ENCODE data around the gene CACNB4. TPM values are rescaled to one million over a fixed set of nuclear protein-coding genes. Genes with fewer than 3 reads are reported as not detected.

The CACNB4 gene
- total RNA-seq, 1 experiment from 2014 or later, result 1.7 TPM

GRCh38 chr2:151808258-151809072 lies 290.4 kb downstream of the CACNB4 start:
- Histone ChIP-seq H3K4me1 (ENCODE audit: control insufficient read depth, insufficient read depth, low read length) (no peaks in the 10 kb centered on the region), H3K27ac (ENCODE audit: low read length) (no peak overlapping the region), H3K4me3 (ENCODE audit: low read depth in 2 of 2, low read length in 2 of 2) (no peak overlapping the region), H3K36me3 (ENCODE audit: control insufficient read depth, insufficient read depth, low read length) (peaks cover 25% of the 10 kb centered on the region), H3K27me3 (ENCODE audit: control insufficient read depth, insufficient read depth, low read length) (no peaks in the 10 kb centered on the region), H3K9me3 (ENCODE audit: control insufficient read depth, insufficient read depth, low read depth, low read length) (no peaks in the 10 kb centered on the region)
- DNase-seq (ENCODE audit: low read depth, low spot score), result no peak
- BruUV-seq (replicated peaks), result no TSS peak
- POLR2A ChIA-PET, result no interaction called here
- intact Hi-C loops (cut with micrococcal nuclease; ENCODE audit: unreplicated experiment) (no loop called here), in situ Hi-C loops (cut with HindIII; ENCODE audit: low pct_unique_long_range_greater_than_20kb, low sequenced_read_pairs) (no loop called here)
- CTCF ChIA-PET, result no interaction called here
- TF ChIP-seq POLR2AphosphoS5 (IDR thresholded peaks at IDR 0.05; ENCODE audit: low read depth, low read length), result no peak
- TF ChIP-seq CTCF (IDR thresholded peaks at IDR 0.05), result peak; percentile 65
- ATAC-seq, result 0 out of 2 replicates have a peak, but pooled peaks have one; percentile 63

GRCh38 chr2:151805961-151806360 lies 292.9 kb downstream of the CACNB4 start:
- H3K4me3 ChIP-seq (ENCODE audit: low read depth in 2 of 2, low read length in 2 of 2), result no peak overlapping the region
- CTCF ChIA-PET, result no interaction called here
- H3K36me3 ChIP-seq (ENCODE audit: control insufficient read depth, insufficient read depth, low read length), result peaks cover 28% of the 10 kb centered on the region
- BruUV-seq (replicated peaks), result no TSS peak
- no peak overlapping the region for H3K27ac ChIP-seq (ENCODE audit: low read length)
- H3K4me1 ChIP-seq (ENCODE audit: control insufficient read depth, insufficient read depth, low read length), result no peaks in the 10 kb centered on the region
- TF ChIP-seq SIN3A (IDR thresholded peaks at IDR 0.05; ENCODE audit: borderline replicate concordance, insufficient read depth, low read depth, low read length) (no peak), TCF7L2 (IDR thresholded peaks at IDR 0.05; ENCODE audit: low read depth, low read length) (no peak), POLR2AphosphoS5 (IDR thresholded peaks at IDR 0.05; ENCODE audit: low read depth, low read length) (no peak), CTCF (IDR thresholded peaks at IDR 0.05) (no peak), REST (IDR thresholded peaks at IDR 0.05; ENCODE audit: insufficient read depth in 1 of 2, low read depth in 2 of 2, low read length in 1 of 2) (no peak)
- no peak for ATAC-seq
- DNase-seq (ENCODE audit: low read depth, low spot score), result no peak
- in situ Hi-C loops (cut with HindIII; ENCODE audit: low pct_unique_long_range_greater_than_20kb, low sequenced_read_pairs) (no loop called here), intact Hi-C loops (cut with micrococcal nuclease; ENCODE audit: unreplicated experiment) (no loop called here)
- H3K27me3 ChIP-seq (ENCODE audit: control insufficient read depth, insufficient read depth, low read length), result no peaks in the 10 kb centered on the region
- no peaks in the 10 kb centered on the region for H3K9me3 ChIP-seq (ENCODE audit: control insufficient read depth, insufficient read depth, low read depth, low read length)
- POLR2A ChIA-PET, result no interaction called here

Data from Panc1 (cell line).